Body of pancreas (tissue), 4 donors: ENCODE measurements around the gene ZNG1F. TPM values are rescaled to one million over a fixed set of nuclear protein-coding genes. Genes with fewer than 3 reads are reported as not detected.
"Not testable (repeated sequence)": the region's sequence is repeated elsewhere in the genome, so short reads cannot be mapped to it uniquely, and the experiment has no call there.

ENCODE experiments used
- ATAC-seq: fragments of 150-250 bp; one replicate; pipeline ENCODE4 v1.9.1; 2016
- DNase-seq, 4 donors: peaks; one replicate each; pipeline ENCODE4 v3.0.0-alpha.2; 2019
- H3K27ac ChIP-seq, 4 donors: fragments of 200-600 bp; sonication (generic); 1 replicate in 3 of 4; 2 replicates in 1 of 4; pipeline versions ENCODE4 v1.5.1 to v1.6.1; 2016 to 2019; ENCODE audit warnings: mild to moderate bottlenecking in 1 of 4, mixed read lengths in 1 of 4, moderate library complexity in 1 of 4
- H3K27me3 ChIP-seq, 2 donors: fragments of 200-600 bp; sonication (generic); one replicate each; pipeline ENCODE4 v1.6.0; 2016; ENCODE audit warnings: mild to moderate bottlenecking in 1 of 2
- H3K36me3 ChIP-seq, 2 donors: fragments of 200-600 bp; sonication (generic); replicated peaks in 1 of 2; 2 replicates each; pipeline ENCODE4 v1.5.1; 2016; ENCODE audit warnings: low read depth in 2 of 2; ENCODE audit not compliant: insufficient read depth in 1 of 2
- H3K4me1 ChIP-seq: fragments of 200-600 bp; sonication (generic); one replicate; pipeline ENCODE4 v1.6.0; 2016
- H3K4me3 ChIP-seq, 2 donors: fragments of 200-600 bp; sonication (generic); 1 replicate in 1 of 2; 2 replicates in 1 of 2; pipeline ENCODE4 v1.5.1; 2016 to 2019
- H3K9me3 ChIP-seq, 3 donors: fragments of 200-600 bp; sonication (generic); 1 replicate in 2 of 3; 2 replicates in 1 of 3; pipeline ENCODE4 v1.5.1; 2016
- WGBS, 2 donors: methylation state at CpG; one replicate each; pipeline ENCODE4 v1.1.5; 2017; 5-methylcytosine and 5-hydroxymethylcytosine counted together
- intact Hi-C: fragments of 100-400 bp; cut with DNase I; formaldehyde crosslinking; loops from one replicate; pipeline ENCODE4 v1.15.1; 2023
- total RNA-seq, 2 donors: library from RNA; depleted of rRNA; stranded (reverse); fragments of >200 nt; gene quantifications; one replicate each; pipeline ENCODE4 v1.1.0, GENCODE V29; 2016

ZNG1F gene
- total RNA-seq, result 10 to 100 TPM in 1 of 2 donors, 1 to 10 TPM in 1; 9.3 to 19.8 TPM

DNA sequence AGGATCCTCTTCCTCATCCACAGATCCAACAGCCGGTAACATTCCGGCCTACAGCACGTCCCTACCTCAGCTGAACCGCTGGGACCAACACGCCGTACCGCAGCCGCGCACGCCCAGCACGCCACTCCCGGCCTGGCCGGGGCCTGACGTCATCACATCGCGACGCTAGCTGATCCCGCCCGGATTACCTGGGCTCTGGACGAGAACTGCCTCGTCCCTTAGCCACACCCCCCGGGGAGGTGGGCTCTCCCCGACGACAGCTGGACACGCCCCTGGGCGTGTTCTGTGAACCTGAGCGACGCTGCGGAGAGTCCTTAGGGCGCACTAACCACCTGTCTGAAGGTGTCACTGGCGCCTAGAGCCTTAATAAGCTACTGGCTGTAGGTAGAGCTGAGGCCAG lies at the start of gene ZNG1F:
ZNG1F (minus strand) TSS at position 101 of the 400 bp plus-strand sequence; CDS start at position 42, 59 bp downstream.
- intact Hi-C loops, H3K27ac ChIP-seq, H3K36me3 ChIP-seq, ATAC-seq, DNase-seq, H3K4me1 ChIP-seq, H3K4me3 ChIP-seq, H3K9me3 ChIP-seq, H3K27me3 ChIP-seq: not testable (repeated sequence)
- no CpG with 5 or more reads among the region's 31 CpGs for WGBS, 2 donors

DNA sequence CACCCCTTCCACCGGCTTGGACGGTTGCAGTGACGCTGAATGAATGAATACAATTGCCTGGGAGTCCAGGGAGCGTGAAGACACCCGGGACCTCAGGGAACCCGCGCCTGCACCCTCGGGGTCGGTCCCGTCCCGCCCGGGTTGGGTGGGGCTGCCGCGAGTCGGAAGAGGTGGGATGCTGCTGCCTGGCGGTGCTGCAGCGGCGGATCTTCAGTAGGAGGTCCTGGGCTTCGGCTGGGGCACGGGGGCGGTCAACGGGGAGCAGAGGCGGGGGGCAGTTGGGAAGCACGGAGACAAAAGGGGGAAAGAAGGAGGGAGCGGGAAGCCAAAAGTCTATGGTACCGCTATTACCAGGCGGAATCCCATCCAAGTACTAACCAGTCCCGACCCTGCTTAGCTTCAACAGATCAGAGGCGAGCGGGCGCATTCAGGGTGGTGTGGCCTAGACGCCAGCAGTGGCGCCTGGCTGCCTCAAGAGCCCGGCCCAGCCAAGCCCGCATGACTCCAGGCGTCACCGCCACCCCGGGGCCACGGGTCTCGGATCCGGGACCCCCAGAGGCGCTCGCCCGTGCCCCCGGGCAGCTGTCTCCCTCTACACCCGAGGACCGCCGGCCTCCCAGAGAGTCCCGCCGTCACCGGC lies 48.1 kb upstream of the ZNG1F start:
- 55 to 64% methylated on average over 24 to 28 of the region's 51 CpGs for WGBS, 2 donors
- H3K4me1 ChIP-seq, H3K4me3 ChIP-seq, H3K9me3 ChIP-seq, ATAC-seq, H3K27ac ChIP-seq, H3K36me3 ChIP-seq, intact Hi-C loops, H3K27me3 ChIP-seq: not testable (repeated sequence)
- peak in 2 of 4 donors; percentile 44 to 45 for DNase-seq

DNA sequence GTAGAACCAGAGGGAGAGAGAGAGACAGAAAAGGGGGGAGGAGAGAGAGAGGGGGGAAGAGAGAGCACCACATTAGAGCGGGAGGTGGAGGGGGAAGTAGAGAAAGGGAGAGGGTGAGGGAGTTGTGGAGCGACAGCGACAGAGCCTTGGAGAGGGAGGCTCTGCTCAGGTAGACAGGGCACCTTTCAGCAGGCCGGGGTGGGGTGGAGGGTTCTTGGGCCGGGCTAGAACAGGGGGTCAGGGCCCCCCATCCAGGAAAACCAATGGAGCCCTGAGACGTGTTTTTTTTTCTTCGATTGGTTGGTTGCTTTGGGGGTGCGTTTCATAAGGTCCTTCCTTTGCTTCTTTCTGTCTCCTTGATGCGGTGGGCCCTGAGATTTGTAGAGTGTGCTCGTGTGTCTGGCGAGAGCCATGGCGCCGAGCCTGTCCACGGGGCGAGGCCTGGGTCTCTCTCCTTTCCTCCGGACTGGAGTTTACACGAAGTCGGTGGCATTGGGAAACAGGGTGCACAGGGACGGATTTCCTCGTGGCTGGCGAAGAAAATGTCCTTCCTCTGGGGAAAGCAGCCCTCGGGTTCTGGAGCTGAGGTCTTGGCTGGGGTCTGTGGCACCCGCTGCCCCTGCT lies 47.5 kb upstream of the ZNG1F start:
- intact Hi-C loops, H3K4me1 ChIP-seq, H3K4me3 ChIP-seq, H3K36me3 ChIP-seq, H3K27me3 ChIP-seq, ATAC-seq, H3K9me3 ChIP-seq, H3K27ac ChIP-seq, DNase-seq: not testable (repeated sequence)
- WGBS, 2 donors, result 56 to 58% methylated on average over 14 to 23 of the region's 23 CpGs

DNA sequence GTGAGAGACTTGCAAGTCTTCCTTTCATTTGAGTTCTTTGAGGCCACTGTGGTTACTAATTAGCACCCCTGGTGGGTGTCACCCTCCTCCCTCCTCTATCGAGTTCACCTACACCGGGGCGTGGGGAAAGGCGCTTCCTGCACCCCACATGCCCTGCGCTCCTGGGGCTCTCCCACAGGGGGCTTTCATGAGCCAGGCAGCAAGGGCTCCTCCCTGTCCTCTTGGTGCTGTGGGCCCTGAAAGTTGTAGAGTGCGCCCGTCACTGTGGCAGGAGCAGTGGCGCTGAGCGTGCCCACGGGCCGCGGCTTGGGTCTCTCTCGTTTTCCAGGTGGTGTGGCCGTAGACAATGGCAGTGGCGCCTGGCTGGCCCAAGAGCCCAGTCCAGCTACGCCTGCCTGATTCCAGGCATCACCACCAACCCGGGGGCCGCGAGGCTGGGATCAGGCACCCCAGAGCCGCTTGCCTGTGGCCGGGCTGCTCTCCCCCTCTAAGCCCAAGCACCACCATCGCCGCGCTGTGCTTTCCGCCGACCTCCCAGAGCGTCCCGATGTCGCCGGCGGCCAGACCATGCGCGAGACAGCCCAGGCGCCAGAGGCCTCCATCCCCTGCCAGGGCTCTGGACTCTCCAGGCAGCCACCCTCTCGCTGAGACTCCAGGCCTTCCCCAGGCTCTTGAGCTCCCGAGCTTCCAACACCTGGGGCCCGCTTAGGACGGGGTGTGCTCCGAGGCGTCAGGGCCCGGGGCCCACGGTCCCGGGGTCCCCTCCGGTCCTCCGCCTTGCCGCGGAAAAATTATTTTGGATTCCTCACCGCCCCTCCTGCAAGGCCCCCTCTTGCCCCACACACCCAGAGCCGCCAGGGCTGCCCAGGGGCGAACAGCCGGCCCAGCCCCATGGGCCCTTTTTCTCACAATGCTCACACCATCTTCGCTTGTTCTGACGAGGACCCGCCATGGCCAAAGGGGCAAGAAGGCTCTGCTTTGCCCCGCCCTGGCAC lies 46.0 kb upstream of the ZNG1F start:
- DNase-seq, result peak in 3 of 4 donors; percentile 22 to 30 (median 28)
- ATAC-seq, H3K27me3 ChIP-seq, H3K4me3 ChIP-seq, H3K36me3 ChIP-seq, H3K27ac ChIP-seq, H3K9me3 ChIP-seq, intact Hi-C loops, H3K4me1 ChIP-seq: not testable (repeated sequence)
- WGBS, 2 donors, result 61 to 63% methylated on average over 25 to 35 of the region's 55 CpGs

DNA sequence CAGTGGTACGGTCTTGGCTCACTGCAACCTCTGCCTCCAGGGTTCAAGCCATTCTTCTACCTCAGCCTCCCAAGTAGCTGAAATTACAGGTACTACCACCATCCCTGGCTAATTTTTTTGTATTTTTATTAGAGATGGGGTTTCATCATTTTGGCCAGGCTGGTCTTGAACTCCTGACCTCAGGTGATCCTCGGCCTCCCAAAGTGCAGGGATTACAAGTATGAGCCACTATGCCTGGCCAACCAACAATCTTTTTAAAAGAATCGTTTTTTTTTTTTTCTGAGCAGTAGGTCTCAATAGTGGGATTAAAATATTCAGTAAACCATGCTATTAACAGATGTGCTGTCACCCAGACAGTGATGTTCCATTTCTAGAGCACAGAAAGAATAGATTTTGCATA lies 45.1 kb upstream of the ZNG1F start:
- DNase-seq, H3K9me3 ChIP-seq, H3K4me3 ChIP-seq, H3K4me1 ChIP-seq, ATAC-seq, intact Hi-C loops, H3K36me3 ChIP-seq, H3K27me3 ChIP-seq, H3K27ac ChIP-seq: not testable (repeated sequence)
- 47 to 49% methylated on average over 3 of the region's 3 CpGs for whole genome bisulfite sequencing, 2 donors

DNA sequence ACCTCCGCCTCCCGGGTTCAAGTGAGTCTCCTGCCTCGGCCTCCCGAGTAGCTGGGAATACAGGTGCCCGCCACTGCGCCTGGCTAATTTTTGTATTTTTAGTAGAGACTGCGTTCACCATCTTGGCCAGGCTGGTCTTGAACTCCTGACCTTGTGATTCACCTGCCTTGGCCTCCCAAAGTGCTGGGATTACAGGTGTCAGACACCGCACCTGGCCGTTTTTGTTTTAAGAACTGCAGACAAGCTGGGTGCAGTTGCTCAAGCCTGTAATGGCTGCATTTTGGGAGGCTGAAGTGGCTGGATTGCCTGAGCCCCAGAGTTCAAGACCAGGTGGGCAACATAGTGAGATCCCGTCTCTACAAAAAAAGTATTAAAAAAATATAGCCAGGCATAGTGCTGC lies 43.2 kb upstream of the ZNG1F start:
- intact Hi-C loops, H3K27me3 ChIP-seq, H3K4me3 ChIP-seq: not testable (repeated sequence)

DNA sequence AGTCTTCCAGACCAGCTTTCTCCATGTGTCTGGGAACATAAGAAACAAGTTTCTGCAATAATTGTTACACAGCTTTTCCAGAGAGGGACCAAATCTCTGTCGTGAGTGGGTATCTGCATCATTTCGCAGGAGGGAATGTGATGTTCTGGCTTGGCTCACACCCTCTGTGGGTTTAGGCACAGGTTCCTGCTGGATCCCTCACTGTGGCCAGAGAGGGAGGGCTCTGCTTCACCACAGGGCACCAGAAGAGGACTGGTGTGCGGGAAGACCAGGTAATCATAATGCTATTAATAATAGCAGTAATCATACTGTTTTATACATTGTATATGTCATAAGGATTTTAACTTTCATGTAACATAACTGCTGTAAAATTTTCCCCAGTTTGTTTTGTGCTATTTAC lies 41.3 kb upstream of the ZNG1F start:
- H3K4me1 ChIP-seq, intact Hi-C loops, H3K27ac ChIP-seq, H3K27me3 ChIP-seq, H3K9me3 ChIP-seq, H3K36me3 ChIP-seq, H3K4me3 ChIP-seq, DNase-seq: not testable (repeated sequence)
- 44 to 47% methylated on average over 3 of the region's 3 CpGs for WGBS, 2 donors
- ATAC-seq, result peak; percentile 18

More for the DNA sequence above, 43.2 kb upstream of the ZNG1F start:
- not testable (repeated sequence) for H3K4me1 ChIP-seq, H3K9me3 ChIP-seq, ATAC-seq, H3K27ac ChIP-seq, H3K36me3 ChIP-seq
- 62 to 69% methylated on average over 10 of the region's 10 CpGs for WGBS, 2 donors
- DNase-seq, result peak in 1 of 4 donors; percentile 16
